GM10847 (cell line): ENCODE measurements around the gene KCNIP3.

ENCODE experiments used
- POLR2A ChIP-seq: IDR thresholded peaks from 2 replicates; pipeline ENCODE4 v1.6.1; 2011; ENCODE audit not compliant: insufficient read length; ENCODE audit errors: extremely low read depth

KCNIP3 gene

GRCh38 chr2:95314598-95314963, 17.4 kb downstream of the KCNIP3 start:
- TF ChIP-seq POLR2A: no peak

DNA sequence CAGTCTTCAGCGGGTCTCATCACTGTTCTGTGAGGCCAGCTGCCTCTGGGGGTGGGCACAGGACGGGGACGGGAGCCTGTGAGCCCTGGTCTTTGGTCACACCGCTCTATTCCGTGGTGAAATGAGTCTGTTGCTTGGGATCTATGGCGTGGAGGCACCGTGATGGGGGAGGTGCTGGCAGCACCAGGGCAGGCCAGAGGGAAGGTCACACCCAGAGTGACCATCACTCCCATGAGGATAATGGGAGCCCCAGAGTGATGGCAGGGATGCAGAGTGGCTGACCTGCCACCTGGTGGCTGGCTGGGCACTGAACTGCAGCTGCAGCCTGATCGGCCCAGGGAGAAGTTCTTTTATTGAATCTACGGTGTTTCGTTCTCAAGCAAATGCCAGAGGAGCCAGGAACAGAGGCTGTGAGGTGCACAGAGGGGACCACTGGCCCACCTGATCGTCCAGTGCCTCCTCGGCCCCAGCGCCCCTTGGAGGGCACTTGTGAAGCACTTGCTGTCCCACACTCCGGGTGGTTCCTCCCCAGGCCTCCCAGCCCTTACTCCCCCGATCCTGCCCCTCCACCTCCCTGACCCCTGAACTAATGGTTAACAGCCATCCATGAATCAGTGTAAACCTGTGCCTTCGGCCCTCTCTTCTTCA, 17.9 kb downstream of the KCNIP3 start:
- no peak for TF ChIP-seq POLR2A

GRCh38 chr2:95315801-95316411, 18.8 kb downstream of the KCNIP3 start:
- no peak for TF ChIP-seq POLR2A

GRCh38 chr2:95316466-95317122, 19.4 kb downstream of the KCNIP3 start:
- no peak for TF ChIP-seq POLR2A

DNA sequence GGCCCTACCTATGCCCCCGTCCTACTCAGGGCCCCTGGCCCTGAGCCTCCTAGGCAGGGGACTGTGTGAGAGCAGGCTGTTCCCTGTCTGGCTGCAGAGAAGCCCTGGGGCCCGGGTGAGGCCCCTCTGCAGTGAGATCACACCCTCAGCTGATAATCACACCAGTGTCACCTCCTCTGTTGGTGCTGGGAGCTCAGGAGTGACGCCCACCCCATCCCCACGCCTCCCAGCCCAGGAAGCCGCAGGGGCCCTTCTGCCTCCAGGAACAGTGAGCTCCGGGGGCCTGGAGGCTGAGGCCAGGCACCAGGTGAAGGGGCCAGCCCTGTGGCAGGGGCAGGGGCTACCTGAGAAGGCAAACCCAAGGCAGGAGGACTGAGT, 20.0 kb downstream of the KCNIP3 start:
- TF ChIP-seq POLR2A: no peak

DNA sequence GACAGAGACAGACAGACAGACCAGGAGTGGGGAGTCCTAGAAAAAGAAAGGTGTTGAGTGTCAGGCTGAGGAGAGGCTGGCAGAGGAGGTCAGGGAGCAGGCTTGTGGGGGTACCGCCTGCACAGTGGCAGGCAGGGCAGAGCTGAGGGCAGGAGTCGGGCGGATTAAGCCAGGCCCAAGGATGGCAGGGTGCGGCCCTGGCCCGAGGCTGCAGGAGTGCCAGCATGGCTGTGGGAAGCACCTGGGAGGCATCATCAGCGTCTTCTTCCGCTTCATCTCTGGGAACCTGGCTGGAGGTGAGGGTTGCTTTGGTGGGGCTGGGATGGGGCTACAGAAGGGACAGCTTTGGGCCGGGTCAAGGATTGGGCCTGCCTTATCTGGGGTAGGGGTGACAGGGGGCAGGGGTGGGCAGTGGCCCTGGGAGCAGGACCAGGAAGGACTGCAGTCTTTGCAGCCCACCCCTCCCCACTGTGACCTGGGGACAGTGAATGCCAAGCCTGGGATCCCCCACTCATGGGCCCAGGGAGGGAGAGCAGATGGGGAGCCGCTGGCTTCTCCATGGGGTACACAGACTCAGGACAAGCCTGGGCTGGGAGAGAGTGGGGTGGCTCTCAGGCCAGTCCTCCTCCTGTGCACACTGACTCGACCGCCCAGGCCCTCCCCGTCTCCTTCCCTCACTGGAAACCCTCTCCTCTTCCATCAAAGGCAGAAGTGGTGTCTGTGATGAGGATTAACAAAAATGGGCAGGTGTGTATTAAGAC, 20.7 kb downstream of the KCNIP3 start:
- TF ChIP-seq POLR2A: no peak

DNA sequence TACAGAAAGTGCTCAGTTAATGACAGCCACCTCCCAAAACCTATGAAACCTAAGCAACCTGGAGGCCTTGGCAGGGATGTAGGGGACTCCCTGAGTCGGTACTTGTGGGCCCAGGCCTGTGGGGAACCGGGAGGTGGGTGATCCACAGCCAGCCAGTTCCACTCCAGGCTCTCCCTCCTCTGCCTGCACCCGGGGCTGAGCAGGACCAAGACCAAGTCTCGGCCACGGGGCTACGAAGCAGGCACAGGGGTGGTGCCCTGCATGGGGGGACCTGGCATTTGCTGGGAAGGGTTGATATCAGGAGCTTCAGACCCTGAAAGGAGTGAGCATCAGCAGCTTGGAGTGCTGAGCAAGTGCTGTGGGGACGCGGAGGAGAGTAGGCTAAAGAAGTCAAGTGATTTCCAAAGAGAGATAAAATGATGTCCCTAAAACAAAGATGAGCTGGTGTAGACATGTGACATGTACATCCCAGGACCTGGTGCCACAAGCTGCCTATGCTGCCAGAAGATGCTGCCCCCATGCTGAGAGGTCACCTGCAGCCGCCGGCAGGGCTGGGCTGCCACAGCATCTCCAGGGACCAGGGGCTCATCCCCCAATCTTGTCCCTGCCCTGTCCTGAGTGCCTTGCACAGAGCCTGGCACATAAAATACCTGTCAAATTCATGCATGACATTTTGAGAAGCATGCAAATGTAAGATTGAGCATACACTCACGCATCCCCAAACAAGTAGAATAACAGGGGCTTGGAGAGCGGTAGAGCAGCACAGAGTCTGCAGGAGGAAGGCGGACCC, 21.5 kb downstream of the KCNIP3 start:
- TF ChIP-seq POLR2A: no peak

- no peak for TF ChIP-seq POLR2A
Measured at GRCh38 chr2:95319481-95320343, 22.6 kb downstream of the KCNIP3 start.

DNA sequence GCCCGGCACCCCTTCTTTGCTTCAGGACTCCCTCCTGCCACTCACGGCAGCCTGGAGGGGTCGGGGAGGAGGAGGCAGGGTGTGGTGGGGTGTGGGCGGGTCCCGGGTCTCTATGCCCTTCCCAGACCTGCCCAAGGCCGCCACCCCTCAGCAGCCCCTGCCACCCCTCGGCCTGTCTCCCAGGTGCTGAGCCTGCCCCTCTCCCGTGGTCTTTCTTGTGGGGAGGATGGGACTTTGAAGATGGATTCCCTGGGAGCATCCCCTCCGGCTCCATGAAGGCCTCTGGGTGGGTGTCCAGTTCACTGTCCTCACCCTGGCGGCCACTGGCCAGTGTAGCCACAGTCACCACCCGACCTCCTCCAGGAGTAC, 23.2 kb downstream of the KCNIP3 start:
- TF ChIP-seq POLR2A: no peak

DNA sequence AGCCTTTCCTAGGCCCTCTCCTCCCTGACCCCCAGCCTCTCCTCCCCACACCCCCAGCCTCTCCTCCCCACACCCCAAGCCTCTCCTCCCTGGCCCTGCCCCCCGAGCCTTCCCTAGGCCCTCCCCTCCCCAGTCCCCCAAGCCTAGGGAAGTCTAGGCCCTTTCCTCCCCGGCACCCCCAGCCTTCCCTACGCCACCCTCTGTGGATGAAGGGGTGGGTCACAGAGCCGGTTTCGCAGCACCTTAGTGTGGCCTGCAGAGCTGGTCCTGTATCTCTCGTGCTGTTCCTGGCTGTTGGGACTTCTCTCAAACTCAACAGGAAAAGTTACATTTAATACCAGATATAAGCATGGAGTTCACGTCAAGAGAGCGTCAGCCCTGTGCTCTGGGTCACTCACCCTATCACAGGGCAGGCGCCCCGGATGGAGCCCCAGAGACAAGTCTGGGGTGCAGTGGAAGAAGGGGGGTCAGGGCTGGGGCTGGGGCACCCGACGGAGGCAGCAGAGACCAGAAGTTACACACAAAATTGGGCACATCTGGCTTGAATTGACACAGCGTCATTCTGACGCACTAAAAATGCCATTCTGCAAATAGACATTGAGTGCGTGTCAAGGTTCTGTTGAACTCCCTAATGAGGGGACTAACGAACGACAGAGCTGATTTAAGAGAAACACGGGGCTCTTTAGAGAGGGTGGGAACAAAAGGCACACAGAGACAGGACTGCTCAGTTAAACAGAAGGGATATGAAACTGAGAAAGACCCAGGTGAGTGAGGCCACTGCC, 24.0 kb downstream of the KCNIP3 start:
- no peak for TF ChIP-seq POLR2A

DNA sequence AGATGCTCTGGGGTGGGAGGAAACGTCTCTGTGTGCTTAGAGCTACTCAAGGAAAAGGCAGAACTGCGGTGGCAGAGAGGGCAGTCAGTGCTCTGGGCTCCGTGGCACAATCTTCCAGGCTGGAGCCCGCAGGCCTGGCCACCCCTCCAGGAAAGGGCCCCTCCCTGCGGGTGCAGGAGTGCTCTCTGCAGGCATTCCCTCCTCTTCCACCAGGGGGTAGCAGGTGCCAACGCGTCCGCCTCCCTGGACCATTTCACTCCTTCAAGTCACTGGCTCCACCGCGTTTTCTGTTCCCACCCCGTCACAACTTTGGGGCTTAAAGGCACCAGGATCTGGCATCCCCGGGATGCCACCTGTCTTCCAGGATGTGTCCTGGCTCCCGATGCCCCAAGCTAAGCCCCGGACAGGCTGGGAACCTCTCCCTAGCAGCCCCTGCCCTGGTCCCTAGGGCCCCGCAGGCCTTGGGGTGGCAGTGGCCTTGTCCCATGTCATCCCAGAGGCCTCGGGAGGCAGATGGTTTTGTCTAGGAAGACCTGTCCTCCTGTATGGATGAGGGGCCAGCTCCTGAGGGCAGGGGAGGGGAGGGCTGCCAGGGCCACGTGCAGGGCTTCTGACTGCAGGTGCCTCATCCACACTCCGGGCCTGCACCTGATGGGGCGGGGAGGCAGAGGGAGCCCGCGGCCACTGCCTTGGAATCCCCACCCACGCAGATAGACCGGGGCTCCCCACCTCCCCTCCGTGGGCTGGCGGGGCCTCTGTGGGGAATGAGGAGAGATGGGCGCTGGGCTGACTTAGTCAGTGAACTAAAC, 26.4 kb downstream of the KCNIP3 start:
- TF ChIP-seq POLR2A: no peak

DNA sequence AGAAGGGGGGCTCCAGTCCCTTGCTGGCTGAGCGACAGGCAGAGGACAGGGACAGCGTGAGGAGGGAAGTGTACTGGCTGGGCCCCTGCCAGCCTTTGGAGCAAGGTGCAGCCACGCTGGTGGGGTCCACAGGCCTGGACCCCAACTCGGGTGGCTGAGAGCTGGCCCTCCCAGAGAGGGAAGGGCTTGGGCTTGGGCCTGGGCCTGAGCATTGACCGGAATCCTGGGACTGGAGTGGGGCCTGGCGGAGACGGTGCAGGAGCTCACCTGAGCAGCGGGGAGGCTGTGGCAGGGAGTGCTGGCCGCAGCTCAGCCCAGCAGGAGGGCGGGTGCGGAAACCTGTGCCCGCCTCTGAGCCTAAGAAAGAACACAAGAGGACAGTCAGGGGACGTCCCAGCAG, 27.9 kb downstream of the KCNIP3 start:
- no peak for TF ChIP-seq POLR2A

GRCh38 chr2:95325590-95326432, 28.7 kb downstream of the KCNIP3 start:
- TF ChIP-seq POLR2A: no peak
